Natural killer cell (primary cell): Measurements from ENCODE around the gene KIF2B. TPM values are rescaled to one million over a fixed set of nuclear protein-coding genes. Genes with fewer than 3 reads are reported as not detected.

ENCODE experiments used
- ATAC-seq, 3 donors: fragments of 150-1000 bp in 2 of 3; fragments of 200-7000 bp in 1 of 3; cut with Tn5 transposase; 1 replicate in 1 of 3; 2 replicates in 2 of 3; pipeline ENCODE4 v1.10.0; 2021; ENCODE audit warnings: mild to moderate bottlenecking in 2 of 3, moderate library complexity in 2 of 3
- DNase-seq, 2 donors: peaks; one replicate each; pipeline versions ENCODE4 v3.0.0 to v3.0.0-alpha.2; 2013 to 2021; ENCODE audit warnings: mixed read lengths in 1 of 2
- H3K27ac ChIP-seq: one replicate; pipeline ENCODE4 v1.5.1; 2013; ENCODE audit warnings: mild to moderate bottlenecking, low read length
- H3K27me3 ChIP-seq: one replicate; pipeline ENCODE4 v1.6.1; 2013; ENCODE audit warnings: low read length; ENCODE audit not compliant: control insufficient read depth, insufficient read depth
- H3K36me3 ChIP-seq: one replicate; pipeline ENCODE4 v1.6.1; 2013; ENCODE audit warnings: low read length; ENCODE audit not compliant: control insufficient read depth, insufficient read depth
- H3K4me1 ChIP-seq: one replicate; pipeline ENCODE4 v1.6.1; 2013; ENCODE audit warnings: low read length; ENCODE audit not compliant: control insufficient read depth, insufficient read depth
- H3K4me3 ChIP-seq: one replicate; pipeline ENCODE4 v1.5.1; 2013; ENCODE audit warnings: low read length
- H3K9me3 ChIP-seq: one replicate; pipeline ENCODE4 v1.6.1; 2013; ENCODE audit warnings: low read length; ENCODE audit not compliant: control insufficient read depth, insufficient read depth
- H3K27ac Mint-ChIP-seq, 2 donors: one replicate each; pipeline ENCODE4 v1.8.0; 2022; ENCODE audit warnings: mild to moderate bottlenecking in 2 of 2, mixed read lengths in 2 of 2, moderate library complexity in 1 of 2
- H3K27me3 Mint-ChIP-seq, 2 donors: one replicate each; pipeline ENCODE4 v1.8.0; 2022; ENCODE audit warnings: low read depth in 2 of 2, mixed read lengths in 2 of 2
- H3K36me3 Mint-ChIP-seq: one replicate; pipeline ENCODE4 v1.8.0; 2022; ENCODE audit warnings: mixed read lengths
- H3K4me1 Mint-ChIP-seq, 2 donors: one replicate each; pipeline ENCODE4 v1.8.0; 2022; ENCODE audit warnings: mixed read lengths in 2 of 2
- H3K4me3 Mint-ChIP-seq: one replicate; pipeline ENCODE4 v1.8.0; 2022; ENCODE audit warnings: mild to moderate bottlenecking, moderate library complexity, mixed read lengths
- H3K9me3 Mint-ChIP-seq, 2 donors: one replicate each; pipeline ENCODE4 v1.8.0; 2022; ENCODE audit warnings: mixed read lengths in 2 of 2
- WGBS: methylation state at CpG from one replicate; pipeline ENCODE4 v1.1.7; 2013; ENCODE audit warnings: missing lambda C conversion rate; ENCODE audit not compliant: insufficient coverage; 5-methylcytosine and 5-hydroxymethylcytosine counted together
- intact Hi-C: fragments of 100-400 bp; cut with micrococcal nuclease; formaldehyde crosslinking; loops from one replicate; pipeline ENCODE4 v1.14.2; 2022
- total RNA-seq, 4 donors: library from RNA; stranded (reverse); fragments of 120-200 nt in 1 of 4; gene quantifications; one replicate each; pipeline versions ENCODE4 v1.2.3 to v1.2.4, GENCODE V29; 2013 to 2022
- TF ChIP-seq, protein P1 (sequence below): fragments of 200-600 bp; IDR thresholded peaks from one replicate; pipeline ENCODE4 v1.8.0; 2022; ENCODE audit warnings: antibody characterized with exemption

The KIF2B gene
- total RNA-seq, 3 donors from 2014 or later (not counting 1 experiment from before 2014, with no cell fraction given): not detected

DNA sequence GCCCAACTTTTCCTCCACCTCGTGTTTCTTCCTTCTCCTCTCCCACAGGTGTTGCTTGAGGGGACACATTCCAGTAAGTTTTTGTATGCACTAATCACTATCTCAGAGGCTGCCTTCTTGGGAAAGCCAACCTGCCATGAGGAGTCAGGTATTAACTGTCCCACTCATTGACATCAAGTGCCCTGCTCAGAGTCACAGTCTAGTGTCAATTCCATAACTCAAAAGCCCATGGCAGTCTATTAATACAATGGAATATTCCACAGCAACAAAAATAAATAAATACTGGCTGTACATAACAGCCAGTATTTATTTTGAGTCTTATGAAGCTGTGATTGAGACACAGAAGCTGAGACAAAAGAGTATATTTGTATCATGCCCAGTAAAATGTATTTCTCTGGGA lies 26.1 kb upstream of the KIF2B start:
- H3K4me3 Mint-ChIP-seq: no peak overlapping the region
- Histone ChIP-seq H3K27ac (no peak overlapping the region), H3K4me1 (no peaks in the 10 kb centered on the region), H3K36me3 (no peaks in the 10 kb centered on the region), H3K9me3 (peaks cover 13% of the 10 kb centered on the region), H3K4me3 (no peak overlapping the region), H3K27me3 (no peaks in the 10 kb centered on the region)
- no peaks in the 10 kb centered on the region for H3K36me3 Mint-ChIP-seq
- no peak for DNase-seq
- 67% methylated on average over 1 of the region's 1 CpG for WGBS
- no peak for ATAC-seq
- H3K9me3 Mint-ChIP-seq: peaks cover 4 to 13% of the 10 kb centered on the region in 2 donors
- intact Hi-C loops: no loop called here
- no peak overlapping the region for H3K27ac Mint-ChIP-seq
- H3K27me3 Mint-ChIP-seq: no peaks in the 10 kb centered on the region
- TF ChIP-seq, protein P1, sequence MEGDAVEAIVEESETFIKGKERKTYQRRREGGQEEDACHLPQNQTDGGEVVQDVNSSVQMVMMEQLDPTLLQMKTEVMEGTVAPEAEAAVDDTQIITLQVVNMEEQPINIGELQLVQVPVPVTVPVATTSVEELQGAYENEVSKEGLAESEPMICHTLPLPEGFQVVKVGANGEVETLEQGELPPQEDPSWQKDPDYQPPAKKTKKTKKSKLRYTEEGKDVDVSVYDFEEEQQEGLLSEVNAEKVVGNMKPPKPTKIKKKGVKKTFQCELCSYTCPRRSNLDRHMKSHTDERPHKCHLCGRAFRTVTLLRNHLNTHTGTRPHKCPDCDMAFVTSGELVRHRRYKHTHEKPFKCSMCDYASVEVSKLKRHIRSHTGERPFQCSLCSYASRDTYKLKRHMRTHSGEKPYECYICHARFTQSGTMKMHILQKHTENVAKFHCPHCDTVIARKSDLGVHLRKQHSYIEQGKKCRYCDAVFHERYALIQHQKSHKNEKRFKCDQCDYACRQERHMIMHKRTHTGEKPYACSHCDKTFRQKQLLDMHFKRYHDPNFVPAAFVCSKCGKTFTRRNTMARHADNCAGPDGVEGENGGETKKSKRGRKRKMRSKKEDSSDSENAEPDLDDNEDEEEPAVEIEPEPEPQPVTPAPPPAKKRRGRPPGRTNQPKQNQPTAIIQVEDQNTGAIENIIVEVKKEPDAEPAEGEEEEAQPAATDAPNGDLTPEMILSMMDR: no peak
- H3K4me1 Mint-ChIP-seq: no peaks in the 10 kb centered on the region

DNA sequence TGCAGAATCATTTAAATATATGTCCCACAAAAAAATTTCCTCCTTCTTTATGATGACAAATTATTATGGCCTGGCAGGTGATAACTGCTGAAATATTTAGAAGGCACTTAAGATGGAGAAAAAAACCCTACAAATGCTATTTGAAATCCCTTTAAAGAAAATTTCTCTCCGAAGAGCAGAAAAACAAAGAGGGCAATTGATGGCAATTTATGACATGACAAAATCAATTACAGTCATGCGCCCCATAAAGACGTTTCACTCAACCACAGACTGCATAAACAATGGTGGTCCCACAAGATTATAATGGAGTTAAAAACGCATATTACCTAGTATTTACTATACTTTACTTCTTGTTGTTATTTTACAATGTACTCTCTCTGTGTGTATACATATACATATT lies 25.2 kb upstream of the KIF2B start:
- ATAC-seq (no peak), DNase-seq (no peak)
- Mint-ChIP-seq H3K27me3 (no peaks in the 10 kb centered on the region), H3K36me3 (no peaks in the 10 kb centered on the region), H3K27ac (no peak overlapping the region), H3K9me3 (peaks cover 4 to 13% of the 10 kb centered on the region in 2 donors), H3K4me3 (no peak overlapping the region), H3K4me1 (no peaks in the 10 kb centered on the region)
- no peak overlapping the region for H3K27ac ChIP-seq
- no peaks in the 10 kb centered on the region for H3K4me1 ChIP-seq
- 100% methylated on average over 1 of the region's 4 CpGs for WGBS
- H3K9me3 ChIP-seq: peaks cover 5% of the 10 kb centered on the region
- H3K27me3 ChIP-seq: no peaks in the 10 kb centered on the region
- TF ChIP-seq, protein P1: no peak
- intact Hi-C loops: no loop called here
- no peaks in the 10 kb centered on the region for H3K36me3 ChIP-seq
- no peak overlapping the region for H3K4me3 ChIP-seq

DNA sequence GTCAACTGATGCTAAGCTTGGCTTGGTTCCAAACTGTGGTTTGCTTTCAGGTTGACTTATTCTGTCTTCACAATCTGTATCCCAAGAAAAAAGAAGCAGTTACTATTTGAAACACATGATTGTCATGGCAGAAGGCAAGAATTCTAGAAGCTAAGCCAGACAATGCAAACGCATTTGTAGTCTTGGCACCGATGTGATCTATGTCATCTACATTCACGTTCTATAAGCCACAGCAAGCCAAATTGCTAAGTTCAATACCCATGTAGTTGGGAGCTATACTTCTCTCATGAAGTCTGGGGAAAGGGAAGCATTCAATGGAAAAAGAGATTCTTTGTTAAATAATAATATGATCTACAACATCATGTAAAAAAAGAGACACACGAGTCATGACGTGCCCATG lies 18.3 kb upstream of the KIF2B start:
- H3K4me1 Mint-ChIP-seq: no peaks in the 10 kb centered on the region
- H3K4me3 Mint-ChIP-seq: no peak overlapping the region
- ATAC-seq (no peak), DNase-seq (no peak)
- no peak overlapping the region for H3K4me3 ChIP-seq
- no peaks in the 10 kb centered on the region for H3K36me3 Mint-ChIP-seq
- H3K9me3 Mint-ChIP-seq: peaks cover 6 to 10% of the 10 kb centered on the region in 2 donors
- no peak overlapping the region for H3K27ac Mint-ChIP-seq
- H3K9me3 ChIP-seq: no peaks in the 10 kb centered on the region
- no peaks in the 10 kb centered on the region for H3K27me3 Mint-ChIP-seq
- H3K4me1 ChIP-seq: no peaks in the 10 kb centered on the region
- H3K27ac ChIP-seq: no peak overlapping the region
- WGBS: 80% methylated on average over 3 of the region's 5 CpGs
- TF ChIP-seq, protein P1: no peak
- intact Hi-C loops: no loop called here
- no peaks in the 10 kb centered on the region for H3K36me3 ChIP-seq
- no peaks in the 10 kb centered on the region for H3K27me3 ChIP-seq

DNA sequence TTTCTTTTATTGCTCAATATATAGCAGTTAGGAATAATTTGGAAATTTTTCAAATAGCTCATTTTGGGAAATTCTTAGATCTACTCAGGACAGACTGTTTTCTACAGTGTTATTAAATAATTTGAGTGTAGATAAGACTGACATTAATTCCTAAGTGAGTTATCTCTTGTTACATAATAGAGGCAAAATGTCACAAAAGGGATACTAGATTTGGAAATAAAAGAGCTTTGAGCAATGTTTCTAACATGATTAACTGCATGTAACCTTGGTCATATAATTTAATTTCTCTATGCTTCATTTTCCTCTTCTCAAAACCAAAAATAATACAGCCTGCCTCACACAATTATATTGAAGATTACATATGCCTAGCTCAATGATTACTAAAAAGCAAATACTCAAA lies 16.3 kb upstream of the KIF2B start:
- H3K4me1 ChIP-seq: no peaks in the 10 kb centered on the region
- no peak overlapping the region for H3K4me3 ChIP-seq
- no peaks in the 10 kb centered on the region for H3K36me3 ChIP-seq
- Mint-ChIP-seq H3K4me1 (no peaks in the 10 kb centered on the region), H3K27ac (no peak overlapping the region), H3K36me3 (no peaks in the 10 kb centered on the region), H3K27me3 (no peaks in the 10 kb centered on the region), H3K9me3 (peaks cover 2 to 8% of the 10 kb centered on the region in 2 donors), H3K4me3 (no peak overlapping the region)
- no peaks in the 10 kb centered on the region for H3K9me3 ChIP-seq
- no peak for ATAC-seq
- H3K27me3 ChIP-seq: no peaks in the 10 kb centered on the region
- TF ChIP-seq, protein P1: no peak
- no peak for DNase-seq
- intact Hi-C loops: no loop called here
- no peak overlapping the region for H3K27ac ChIP-seq
